ENCODE measurements around the gene PDGFRA.
"Not testable (repeated sequence)": the region's sequence is repeated elsewhere in the genome, so short reads cannot be mapped to it uniquely, and the experiment has no call there.

The PDGFRA gene

DNA sequence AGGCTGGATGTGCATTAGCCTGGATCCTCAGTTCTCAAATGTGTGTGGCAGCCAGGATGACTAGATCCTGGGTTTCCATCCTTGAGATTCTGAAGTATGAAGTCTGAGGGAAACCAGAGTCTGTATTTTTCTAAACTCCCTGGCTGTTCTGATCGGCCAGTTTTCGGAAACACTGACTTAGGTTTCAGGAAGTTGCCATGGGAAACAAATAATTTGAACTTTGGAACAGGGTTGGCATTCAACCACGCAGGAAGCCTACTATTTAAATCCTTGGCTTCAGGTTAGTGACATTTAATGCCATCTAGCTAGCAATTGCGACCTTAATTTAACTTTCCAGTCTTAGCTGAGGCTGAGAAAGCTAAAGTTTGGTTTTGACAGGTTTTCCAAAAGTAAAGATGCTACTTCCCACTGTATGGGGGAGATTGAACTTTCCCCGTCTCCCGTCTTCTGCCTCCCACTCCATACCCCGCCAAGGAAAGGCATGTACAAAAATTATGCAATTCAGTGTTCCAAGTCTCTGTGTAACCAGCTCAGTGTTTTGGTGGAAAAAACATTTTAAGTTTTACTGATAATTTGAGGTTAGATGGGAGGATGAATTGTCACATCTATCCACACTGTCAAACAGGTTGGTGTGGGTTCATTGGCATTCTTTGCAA, 67.6 kb downstream of the PDGFRA start:
- Mint-ChIP-seq H3K27ac (no peak overlapping the region), H3K27me3 (peaks cover 8% of the 10 kb centered on the region), H3K9me3 (no peaks in the 10 kb centered on the region)

DNA sequence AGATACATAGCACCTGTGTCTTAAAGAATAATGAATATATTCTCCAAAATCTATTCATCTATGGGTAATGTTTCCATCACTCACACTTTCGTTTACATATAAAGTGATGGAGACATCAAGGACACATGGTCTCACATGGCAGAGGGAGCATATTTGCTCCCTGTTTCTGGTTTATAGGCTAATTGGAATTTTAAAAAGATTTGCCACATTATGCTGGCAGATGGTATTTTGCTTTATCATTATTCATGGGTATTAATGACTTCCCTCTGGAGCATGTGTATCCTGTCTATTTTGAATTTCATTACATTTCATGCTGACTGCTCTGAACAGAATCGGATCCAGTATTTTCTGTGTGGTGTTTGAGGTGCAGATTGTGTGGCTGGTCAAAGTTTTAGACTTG, 79.0 kb downstream of the PDGFRA start:
- H3K27me3 Mint-ChIP-seq, result peaks cover 17% of the 10 kb centered on the region
- H3K4me1 Mint-ChIP-seq (ENCODE audit: low read depth), result no peaks in the 10 kb centered on the region
- H3K9me3 Mint-ChIP-seq, result peaks cover 20% of the 10 kb centered on the region
- no peak for DNase-seq
- no peak overlapping the region for H3K27ac Mint-ChIP-seq
- H3K36me3 Mint-ChIP-seq (ENCODE audit: low read depth), result no peaks in the 10 kb centered on the region
- no peak overlapping the region for H3K4me3 Mint-ChIP-seq

More for the DNA sequence above, 67.6 kb downstream of the PDGFRA start:
- Mint-ChIP-seq H3K4me3 (no peak overlapping the region), H3K4me1 (ENCODE audit: low read depth) (no peaks in the 10 kb centered on the region), H3K36me3 (ENCODE audit: low read depth) (no peaks in the 10 kb centered on the region)
- DNase-seq, result no peak

DNA sequence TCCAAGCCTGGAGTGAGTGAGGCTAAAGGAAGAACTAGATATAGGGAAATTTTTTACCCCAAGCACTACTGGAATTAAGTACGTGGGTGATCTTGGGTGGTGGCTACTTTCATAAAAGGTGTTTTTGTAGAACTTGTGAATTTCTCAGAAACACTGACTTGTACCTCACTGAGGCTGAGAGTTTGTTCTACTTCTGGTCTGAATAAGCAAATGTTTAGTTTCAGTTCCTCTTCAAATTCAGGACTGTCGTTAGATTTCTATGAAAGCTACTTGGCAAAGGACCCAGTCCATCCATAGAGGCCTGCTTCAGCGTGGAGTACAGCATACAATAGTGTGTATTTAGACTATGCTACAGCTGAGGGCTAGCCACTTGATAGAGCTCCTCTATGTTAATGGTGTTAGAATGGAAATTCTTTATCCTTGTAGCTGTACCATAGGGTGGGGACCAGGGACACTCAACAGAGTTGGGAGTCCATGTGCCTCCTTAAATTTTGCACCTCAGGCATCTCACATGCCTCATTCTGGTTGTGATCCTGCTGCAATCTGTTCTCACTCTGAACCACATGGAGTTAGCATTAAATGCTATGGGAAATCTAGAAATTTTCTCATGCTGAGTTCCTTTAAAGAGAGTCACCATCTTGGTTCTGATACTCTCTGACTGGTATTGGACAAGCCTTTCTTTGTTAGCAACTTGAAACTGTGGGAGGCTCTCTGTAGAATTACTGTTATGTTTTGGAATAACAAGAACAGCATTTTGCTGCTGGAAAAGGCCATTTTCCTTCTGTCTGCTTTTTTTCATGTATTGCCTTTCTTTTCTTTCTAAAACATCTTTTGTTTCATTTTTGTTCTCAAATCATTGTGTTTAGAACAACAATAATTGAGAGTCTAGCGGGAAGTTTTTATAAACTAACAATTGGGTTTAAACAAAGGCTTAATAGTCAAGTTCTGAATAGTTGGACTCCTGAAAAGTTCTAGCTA, 86.8 kb downstream of the PDGFRA start:
- no peak overlapping the region for H3K4me3 Mint-ChIP-seq
- peaks cover 15% of the 10 kb centered on the region for H3K27me3 Mint-ChIP-seq
- DNase-seq, result no peak
- H3K36me3 Mint-ChIP-seq (ENCODE audit: low read depth), result no peaks in the 10 kb centered on the region
- no peak overlapping the region for H3K27ac Mint-ChIP-seq
- H3K4me1 Mint-ChIP-seq (ENCODE audit: low read depth), result peaks cover 15% of the 10 kb centered on the region
- no peaks in the 10 kb centered on the region for H3K9me3 Mint-ChIP-seq

DNA sequence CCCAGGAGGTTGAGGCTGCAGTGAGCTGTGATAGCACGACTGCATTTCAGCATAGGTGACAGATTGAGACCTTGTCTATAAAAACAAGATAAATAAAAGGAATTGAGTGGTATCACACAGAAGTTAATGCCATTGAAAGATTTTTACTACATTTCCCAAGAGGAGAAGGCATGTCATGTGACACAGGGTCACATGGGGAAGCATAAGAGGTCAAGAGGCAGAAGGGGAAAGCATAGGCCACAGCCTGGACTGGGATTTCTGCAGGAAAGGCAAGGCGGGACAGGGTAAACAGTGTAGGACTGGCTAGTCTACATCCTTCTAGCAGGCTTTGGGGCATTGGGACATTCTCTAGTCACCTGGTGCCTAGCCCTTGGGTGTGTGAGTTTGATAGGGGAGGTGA, 88.6 kb downstream of the PDGFRA start:
- Mint-ChIP-seq H3K27ac (no peak overlapping the region), H3K4me3 (no peak overlapping the region), H3K4me1 (ENCODE audit: low read depth) (peaks cover 15% of the 10 kb centered on the region), H3K9me3 (no peaks in the 10 kb centered on the region), H3K36me3 (ENCODE audit: low read depth) (no peaks in the 10 kb centered on the region), H3K27me3 (peaks cover 3% of the 10 kb centered on the region)
- no peak for DNase-seq

DNA sequence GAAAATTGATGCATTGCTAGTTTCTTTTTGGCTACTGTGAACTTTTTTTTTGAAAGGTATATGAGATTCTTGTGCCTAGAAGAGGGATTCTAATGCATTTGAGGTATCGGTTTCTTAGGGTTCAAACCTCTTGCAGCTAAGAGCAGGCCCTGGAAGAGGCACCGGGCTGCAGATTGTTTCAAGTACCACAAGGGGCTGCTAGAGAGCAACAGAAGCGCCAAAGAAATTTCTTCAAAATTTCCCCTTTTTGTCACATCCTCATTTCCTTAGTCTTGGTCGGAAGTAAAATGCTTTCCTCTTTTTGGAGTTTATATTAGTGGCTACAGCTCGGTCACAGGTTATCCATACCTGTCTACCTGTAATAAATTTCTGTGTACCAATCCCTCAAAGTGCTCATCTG, 89.8 kb downstream of the PDGFRA start:
- DNase-seq, result no peak
- Mint-ChIP-seq H3K36me3 (ENCODE audit: low read depth) (no peaks in the 10 kb centered on the region), H3K4me1 (ENCODE audit: low read depth) (peaks cover 15% of the 10 kb centered on the region), H3K9me3 (no peaks in the 10 kb centered on the region), H3K27me3 (no peaks in the 10 kb centered on the region), H3K4me3 (no peak overlapping the region), H3K27ac (no peak overlapping the region)

DNA sequence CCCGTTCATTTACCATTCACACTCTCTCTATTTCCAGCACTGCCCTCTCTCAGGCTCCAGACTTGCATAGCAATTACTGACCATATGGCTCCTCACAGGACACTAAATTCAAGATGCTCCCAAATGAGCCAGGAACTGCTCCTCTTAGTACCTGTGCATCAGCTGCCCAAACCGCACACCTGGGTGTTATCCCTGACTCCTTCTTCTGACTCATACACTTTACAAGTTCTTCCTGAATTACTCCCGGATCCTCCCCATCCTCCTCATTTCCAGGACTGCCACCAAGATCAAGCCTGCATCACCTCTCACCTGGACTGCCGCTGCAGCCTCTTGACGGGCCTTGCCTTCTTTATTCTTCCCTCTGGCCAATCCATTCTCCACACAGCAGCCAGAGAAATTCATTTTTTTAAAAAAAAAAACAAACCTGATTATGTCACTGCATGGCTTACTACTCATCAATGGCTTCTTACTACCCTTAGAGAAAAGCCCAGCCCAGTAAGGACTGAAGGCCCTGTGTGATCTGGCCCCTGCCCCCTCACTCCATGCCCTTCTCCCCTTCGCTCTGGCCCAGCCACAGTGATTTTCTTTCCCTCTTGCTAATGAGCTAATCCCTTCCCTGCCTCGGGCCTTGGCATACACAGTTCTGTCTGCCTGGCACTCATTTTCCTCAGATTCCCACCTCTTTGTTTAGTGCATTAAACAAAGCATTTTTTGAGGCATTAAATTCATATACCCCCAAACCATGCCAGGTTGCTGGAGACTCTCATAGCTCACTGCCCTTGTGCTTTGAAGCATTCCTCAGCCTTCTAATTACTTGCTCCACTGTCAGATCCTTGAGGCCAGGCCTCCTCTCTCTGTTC, 92.0 kb downstream of the PDGFRA start:
- no peak for DNase-seq
- Mint-ChIP-seq H3K27me3 (no peaks in the 10 kb centered on the region), H3K36me3 (ENCODE audit: low read depth) (no peaks in the 10 kb centered on the region), H3K27ac (no peak overlapping the region), H3K9me3 (no peaks in the 10 kb centered on the region), H3K4me3 (no peak overlapping the region), H3K4me1 (ENCODE audit: low read depth) (peaks cover 3% of the 10 kb centered on the region)

DNA sequence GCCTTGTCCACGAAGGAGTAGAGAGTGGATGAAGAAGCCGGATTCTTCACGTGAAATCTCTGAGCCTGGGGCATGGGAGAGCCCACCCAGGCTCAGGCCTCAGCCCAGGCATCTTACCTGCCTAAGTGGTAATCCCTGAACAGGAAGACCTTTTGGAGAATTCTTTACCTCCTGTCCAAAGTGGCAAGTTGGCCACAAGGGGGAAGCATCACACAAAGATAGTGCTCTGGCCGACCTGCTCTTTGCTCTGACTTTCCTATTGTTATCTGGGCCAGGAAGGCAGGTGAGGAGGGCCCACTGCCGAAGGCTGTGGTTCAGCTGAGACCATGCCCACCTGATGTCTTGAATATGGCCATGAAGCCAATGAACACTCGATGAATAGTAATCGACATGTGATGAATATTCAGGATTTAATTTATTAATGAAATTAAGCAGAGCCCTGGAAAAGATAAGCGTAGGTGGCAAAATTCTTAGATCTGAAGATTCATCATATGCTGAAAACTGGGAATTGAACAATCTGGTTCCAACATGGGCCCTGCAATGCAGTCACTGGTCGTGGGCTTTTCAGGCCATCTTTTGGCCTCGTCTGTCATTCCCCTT, 93.8 kb downstream of the PDGFRA start:
- Mint-ChIP-seq H3K27me3 (no peaks in the 10 kb centered on the region), H3K27ac (no peak overlapping the region), H3K4me1 (ENCODE audit: low read depth) (peaks cover 1% of the 10 kb centered on the region), H3K9me3 (no peaks in the 10 kb centered on the region), H3K4me3 (no peak overlapping the region), H3K36me3 (ENCODE audit: low read depth) (no peaks in the 10 kb centered on the region)
- peak; percentile 40 for DNase-seq

DNA sequence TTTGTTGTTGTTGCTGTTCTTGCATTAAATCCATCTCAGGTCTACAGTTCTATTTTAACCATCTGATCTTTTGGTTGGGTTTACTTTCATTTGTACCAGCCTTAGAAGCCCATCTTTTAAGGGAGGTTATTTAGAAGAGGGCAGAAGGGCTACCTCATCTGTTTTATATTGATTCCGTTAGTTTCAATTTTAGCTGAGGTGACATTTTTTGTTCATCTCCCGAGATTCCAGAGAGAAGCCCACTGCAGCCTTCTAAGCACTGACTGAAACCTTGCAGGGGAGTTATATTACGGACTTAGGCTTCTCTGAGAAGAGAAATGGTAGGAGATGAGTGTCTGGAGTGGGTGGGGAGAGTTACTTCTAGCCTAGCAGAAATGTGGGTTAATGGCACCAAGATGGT, 101.8 kb downstream of the PDGFRA start:
- no peaks in the 10 kb centered on the region for H3K4me1 Mint-ChIP-seq (ENCODE audit: low read depth)
- no peaks in the 10 kb centered on the region for H3K27me3 Mint-ChIP-seq
- no peak for DNase-seq
- no peaks in the 10 kb centered on the region for H3K36me3 Mint-ChIP-seq (ENCODE audit: low read depth)
- H3K27ac Mint-ChIP-seq, result no peak overlapping the region
- H3K9me3 Mint-ChIP-seq, result no peaks in the 10 kb centered on the region
- H3K4me3 Mint-ChIP-seq, result no peak overlapping the region

DNA sequence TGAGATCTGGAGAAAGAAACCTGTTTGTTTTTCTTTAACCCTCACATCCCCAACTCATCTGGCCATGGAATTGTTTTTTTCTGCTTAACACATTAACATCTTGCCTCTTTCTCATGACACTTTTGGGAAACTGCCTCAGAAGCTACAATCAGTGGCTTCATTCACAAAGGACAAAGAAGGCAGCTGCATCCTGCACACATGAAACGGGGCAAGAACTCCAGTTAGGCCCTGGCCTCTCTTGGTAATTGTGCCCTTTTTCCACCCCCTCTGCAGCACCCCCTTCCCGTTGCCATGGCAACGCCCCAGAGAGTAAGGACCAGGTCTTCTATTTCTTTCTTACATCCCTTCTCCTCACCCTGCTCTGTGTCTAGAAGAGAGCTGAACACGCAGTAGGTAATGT, 103.4 kb downstream of the PDGFRA start:
- no peaks in the 10 kb centered on the region for H3K4me1 Mint-ChIP-seq (ENCODE audit: low read depth)
- no peaks in the 10 kb centered on the region for H3K36me3 Mint-ChIP-seq (ENCODE audit: low read depth)
- H3K27ac Mint-ChIP-seq, result no peak overlapping the region
- H3K9me3 Mint-ChIP-seq, result no peaks in the 10 kb centered on the region
- H3K4me3 Mint-ChIP-seq, result no peak overlapping the region
- DNase-seq, result no peak
- H3K27me3 Mint-ChIP-seq, result no peaks in the 10 kb centered on the region

DNA sequence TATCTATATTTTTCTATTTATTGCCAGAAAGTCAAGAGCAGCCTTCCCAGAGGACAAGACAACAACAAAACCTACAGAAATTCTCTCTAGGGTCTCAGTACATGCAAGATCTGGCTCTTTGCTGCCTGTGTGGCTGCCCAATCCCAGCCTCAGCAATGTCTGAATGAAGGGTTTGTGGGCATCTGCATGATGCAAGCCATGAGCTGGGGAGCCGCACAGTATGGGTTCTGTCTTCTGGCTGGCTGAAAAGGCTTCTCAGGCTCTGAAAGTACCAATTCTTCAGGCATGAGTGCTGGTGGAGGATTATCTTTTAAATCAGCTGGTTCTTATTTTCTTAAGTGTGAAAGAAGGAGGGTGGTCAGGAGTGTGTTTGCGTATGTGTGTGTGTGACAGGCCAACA, 104.6 kb downstream of the PDGFRA start:
- Mint-ChIP-seq H3K9me3 (no peaks in the 10 kb centered on the region), H3K27ac (no peak overlapping the region), H3K4me3 (no peak overlapping the region), H3K4me1 (ENCODE audit: low read depth) (no peaks in the 10 kb centered on the region), H3K36me3 (ENCODE audit: low read depth) (no peaks in the 10 kb centered on the region), H3K27me3 (no peaks in the 10 kb centered on the region)
- DNase-seq, result no peak

DNA sequence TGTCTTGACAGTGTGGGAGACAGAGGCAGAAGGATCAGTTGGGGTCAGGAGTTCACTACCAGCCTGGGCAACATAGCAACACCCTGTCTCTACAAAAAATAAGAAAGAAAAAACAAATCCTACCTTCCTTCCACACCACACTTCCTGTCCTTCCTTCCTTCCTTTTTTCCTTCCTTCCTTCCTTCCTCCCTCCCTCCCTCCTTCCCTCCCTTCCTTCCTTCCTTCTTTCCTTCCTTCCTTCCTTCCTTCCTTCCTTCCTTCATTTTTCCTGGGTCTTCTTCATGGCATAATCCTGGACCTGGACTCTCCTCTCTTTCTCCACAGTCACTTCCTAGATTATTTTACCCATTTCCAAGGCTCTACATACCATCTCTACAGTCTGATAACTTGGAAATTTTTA, 105.7 kb downstream of the PDGFRA start:
- not testable (repeated sequence) for H3K9me3 Mint-ChIP-seq, DNase-seq, H3K27ac Mint-ChIP-seq

DNA sequence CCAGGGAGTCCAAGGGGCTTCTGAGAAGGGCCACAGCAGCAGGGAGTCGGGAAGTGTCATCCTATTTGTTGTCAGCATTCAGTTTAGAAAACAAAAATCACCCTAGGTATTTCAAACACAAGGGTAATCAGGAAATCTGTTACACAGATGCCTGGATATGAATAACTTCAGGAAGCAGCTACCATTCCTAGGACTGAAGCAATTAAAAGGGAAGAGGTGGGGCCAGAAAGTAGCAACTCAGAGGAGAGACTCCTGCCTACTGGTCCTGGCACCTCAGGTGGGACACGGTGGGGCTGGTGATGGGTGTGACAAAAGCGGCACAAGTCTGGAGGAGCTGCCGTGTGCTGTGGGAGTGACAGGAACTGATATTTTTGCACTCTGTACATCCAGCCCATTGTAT, 107.9 kb downstream of the PDGFRA start:
- Mint-ChIP-seq H3K4me3 (no peak overlapping the region), H3K36me3 (ENCODE audit: low read depth) (no peaks in the 10 kb centered on the region), H3K27ac (no peak overlapping the region), H3K9me3 (no peaks in the 10 kb centered on the region), H3K27me3 (peaks cover 6% of the 10 kb centered on the region), H3K4me1 (ENCODE audit: low read depth) (no peaks in the 10 kb centered on the region)
- DNase-seq, result no peak

More for the DNA sequence above, 105.7 kb downstream of the PDGFRA start:
- not testable (repeated sequence) for H3K4me1 Mint-ChIP-seq (ENCODE audit: low read depth); H3K27me3 Mint-ChIP-seq; H3K36me3 Mint-ChIP-seq (ENCODE audit: low read depth); H3K4me3 Mint-ChIP-seq

DNA sequence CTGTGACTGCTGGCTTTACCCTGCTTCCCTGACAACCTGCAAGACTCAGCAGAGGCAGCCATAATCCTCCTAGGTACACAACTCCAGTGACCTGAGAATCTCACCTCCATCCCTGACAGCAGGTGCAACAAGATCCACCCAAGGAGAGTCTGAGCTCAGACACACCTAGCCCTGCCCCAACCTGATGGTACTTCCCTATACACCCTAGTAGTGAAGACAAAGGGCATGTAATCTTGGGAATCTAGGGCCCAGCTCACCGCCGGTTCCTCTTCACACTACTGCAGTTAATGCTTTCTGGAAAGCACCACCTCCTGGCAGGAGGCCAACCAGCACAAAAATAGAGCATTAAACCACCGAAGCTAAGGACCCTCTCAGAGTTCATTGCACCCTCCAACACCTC, 113.0 kb downstream of the PDGFRA start:
- H3K9me3 Mint-ChIP-seq; H3K36me3 Mint-ChIP-seq (ENCODE audit: low read depth); H3K27ac Mint-ChIP-seq; DNase-seq; H3K27me3 Mint-ChIP-seq; H3K4me1 Mint-ChIP-seq (ENCODE audit: low read depth); H3K4me3 Mint-ChIP-seq: not testable (repeated sequence)

All from activated T-cell treated with anti-CD3 and anti-CD28 coated beads, Interleukin-2, amount 50 U/mL, for 24 hours (primary cell).